Measurements from ENCODE around the gene RNF152. TPM values are rescaled to one million over a fixed set of nuclear protein-coding genes. Genes with fewer than 3 reads are reported as not detected.

Gene RNF152
- polyA plus RNA-seq, 1 of the 3 experiments (the other 2 are of a cell fraction) = 6.6 TPM

GRCh38 chr18:61861372-61861771 lies 31.4 kb downstream of the RNF152 start:
- Histone ChIP-seq H3K9me3 (no peaks in the 10 kb centered on the region), H3F3A (replicated peaks; ENCODE audit: insufficient read depth) (peaks cover 9% of the 10 kb centered on the region), H3K79me2 (ENCODE audit: insufficient read depth) (peaks cover 100% of the 10 kb centered on the region), H3K4me2 (no peak overlapping the region), H3K27ac (ENCODE audit: low read depth in 2 of 2, low read length in 1 of 2) (no peak overlapping the region), H2AFZ (ENCODE audit: low read depth) (no peak overlapping the region), H3K9me2 (no peaks in the 10 kb centered on the region), H3K4me1 (ENCODE audit: control insufficient read depth in 1 of 2, insufficient read depth in 2 of 2, low read depth in 1 of 2, low read length in 1 of 2) (peaks cover 9 to 15% of the 10 kb centered on the region in 2 experiments; a peak in 3 of 4 replicates), H3K36me3 (replicated peaks in 1 of 2; ENCODE audit: control insufficient read depth in 1 of 2, insufficient read depth in 2 of 2, low read length in 1 of 2) (peaks cover 5 to 22% of the 10 kb centered on the region in 2 experiments), H4K20me1 (ENCODE audit: insufficient read depth) (peaks cover 88% of the 10 kb centered on the region), H3K9ac (no peak overlapping the region), H3K4me3 (ENCODE audit: low read depth in 2 of 2, low read length in 1 of 2) (no peak overlapping the region), H3K27me3 (ENCODE audit: insufficient read depth) (no peaks in the 10 kb centered on the region)
- DNase-seq = no peak
- 95% methylated on average over 3 of the region's 3 CpGs for WGBS (ENCODE audit: low lambda C conversion rate)
- POLR2A ChIA-PET = interaction anchor here (0.8 kb wide), 1 partner anchor 9 kb away, joined by 3 read pairs; no protein-coding TSS in a partner anchor
- CTCF ChIA-PET = interaction anchor here (0.9 to 1.4 kb wide), 2 partner anchors 30 to 270 kb away, joined by 3 read pairs; no protein-coding TSS in a partner anchor
- no peak for TF ChIP-seq TEAD4 (IDR thresholded peaks at IDR 0.05; ENCODE audit: borderline replicate concordance, insufficient read depth)
- TF ChIP-seq RCOR1 (IDR thresholded peaks at IDR 0.05; ENCODE audit: low read length) = no peak
- TF ChIP-seq, protein P1, sequence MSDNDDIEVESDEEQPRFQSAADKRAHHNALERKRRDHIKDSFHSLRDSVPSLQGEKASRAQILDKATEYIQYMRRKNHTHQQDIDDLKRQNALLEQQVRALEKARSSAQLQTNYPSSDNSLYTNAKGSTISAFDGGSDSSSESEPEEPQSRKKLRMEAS (IDR thresholded peaks at IDR 0.05; ENCODE audit: low read depth) = no peak
- TF ChIP-seq RFX5 (IDR thresholded peaks at IDR 0.05; ENCODE audit: low read length) = no peak
- no peak for TF ChIP-seq FOXJ3 (CRISPR knock-in tag; IDR thresholded peaks at IDR 0.05)
- no peak for TF ChIP-seq MXI1 (IDR thresholded peaks at IDR 0.05; ENCODE audit: low read depth, low read length)
- no peak for TF ChIP-seq EP300 (IDR thresholded peaks at IDR 0.05; ENCODE audit: borderline replicate concordance in 1 of 2, low read depth in 1 of 2, low read length in 1 of 2)
- no peak for TF ChIP-seq EZH2phosphoT487 (IDR thresholded peaks at IDR 0.05; ENCODE audit: borderline replicate concordance, low read depth)
- TF ChIP-seq FOXM1 (IDR thresholded peaks at IDR 0.05; ENCODE audit: low read depth) = no peak
- TF ChIP-seq, protein P2, sequence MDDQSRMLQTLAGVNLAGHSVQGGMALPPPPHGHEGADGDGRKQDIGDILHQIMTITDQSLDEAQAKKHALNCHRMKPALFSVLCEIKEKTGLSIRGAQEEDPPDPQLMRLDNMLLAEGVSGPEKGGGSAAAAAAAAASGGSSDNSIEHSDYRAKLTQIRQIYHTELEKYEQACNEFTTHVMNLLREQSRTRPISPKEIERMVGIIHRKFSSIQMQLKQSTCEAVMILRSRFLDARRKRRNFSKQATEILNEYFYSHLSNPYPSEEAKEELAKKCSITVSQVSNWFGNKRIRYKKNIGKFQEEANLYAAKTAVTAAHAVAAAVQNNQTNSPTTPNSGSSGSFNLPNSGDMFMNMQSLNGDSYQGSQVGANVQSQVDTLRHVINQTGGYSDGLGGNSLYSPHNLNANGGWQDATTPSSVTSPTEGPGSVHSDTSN (IDR thresholded peaks at IDR 0.05) = no peak
- no peak for TF ChIP-seq CHD2 (IDR thresholded peaks at IDR 0.05; ENCODE audit: low read length, partially characterized antibody)
- no peak for TF ChIP-seq CTCF (IDR thresholded peaks at IDR 0.05)
- TF ChIP-seq, protein P3, sequence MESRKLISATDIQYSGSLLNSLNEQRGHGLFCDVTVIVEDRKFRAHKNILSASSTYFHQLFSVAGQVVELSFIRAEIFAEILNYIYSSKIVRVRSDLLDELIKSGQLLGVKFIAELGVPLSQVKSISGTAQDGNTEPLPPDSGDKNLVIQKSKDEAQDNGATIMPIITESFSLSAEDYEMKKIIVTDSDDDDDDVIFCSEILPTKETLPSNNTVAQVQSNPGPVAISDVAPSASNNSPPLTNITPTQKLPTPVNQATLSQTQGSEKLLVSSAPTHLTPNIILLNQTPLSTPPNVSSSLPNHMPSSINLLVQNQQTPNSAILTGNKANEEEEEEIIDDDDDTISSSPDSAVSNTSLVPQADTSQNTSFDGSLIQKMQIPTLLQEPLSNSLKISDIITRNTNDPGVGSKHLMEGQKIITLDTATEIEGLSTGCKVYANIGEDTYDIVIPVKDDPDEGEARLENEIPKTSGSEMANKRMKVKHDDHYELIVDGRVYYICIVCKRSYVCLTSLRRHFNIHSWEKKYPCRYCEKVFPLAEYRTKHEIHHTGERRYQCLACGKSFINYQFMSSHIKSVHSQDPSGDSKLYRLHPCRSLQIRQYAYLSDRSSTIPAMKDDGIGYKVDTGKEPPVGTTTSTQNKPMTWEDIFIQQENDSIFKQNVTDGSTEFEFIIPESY (IDR thresholded peaks at IDR 0.05; ENCODE audit: borderline replicate concordance, low read depth) = no peak
- TF ChIP-seq FOSL2 (IDR thresholded peaks at IDR 0.05; ENCODE audit: borderline replicate concordance, low read depth) = no peak
- no peak for TF ChIP-seq POLR2AphosphoS5 (IDR thresholded peaks at IDR 0.05; ENCODE audit: low read depth, low read length)
- no peak for TF ChIP-seq RXRA (IDR thresholded peaks at IDR 0.05; ENCODE audit: borderline replicate concordance, low read depth)
- no peak for TF ChIP-seq SMC3 (IDR thresholded peaks at IDR 0.05; ENCODE audit: low read depth, low read length)
